Esophagus muscularis mucosa (tissue), 4 donors: ENCODE results near the gene STK16. TPM values are rescaled to one million over a fixed set of nuclear protein-coding genes. Genes with fewer than 3 reads are reported as not detected.

Experiments
- DNase-seq: peaks from one replicate; pipeline ENCODE4 v3.0.0-alpha.2; 2017; ENCODE audit errors: extremely low spot score
- H3K27ac ChIP-seq, 4 donors: fragments of 200-600 bp; sonication (generic); replicated peaks in 1 of 4; 1 replicate in 3 of 4; 2 replicates in 1 of 4; pipeline ENCODE4 v1.5.1; 2016 to 2019; ENCODE audit warnings: mild to moderate bottlenecking in 1 of 4
- H3K27me3 ChIP-seq, 4 donors: fragments of 200-600 bp; sonication (generic); one replicate each; pipeline versions ENCODE4 v1.5.1 to v1.6.0; 2016 to 2019
- H3K36me3 ChIP-seq, 4 donors: fragments of 200-600 bp; sonication (generic); one replicate each; pipeline ENCODE4 v1.5.1; 2016 to 2019
- H3K4me1 ChIP-seq, 4 donors: fragments of 200-600 bp; sonication (generic); one replicate each; pipeline ENCODE4 v1.5.1; 2016 to 2019
- H3K4me3 ChIP-seq, 4 donors: fragments of 200-600 bp; sonication (generic); 1 replicate in 2 of 4; 2 replicates in 2 of 4; pipeline ENCODE4 v1.5.1; 2016 to 2019; ENCODE audit warnings: mild to moderate bottlenecking in 4 of 4, moderate library complexity in 1 of 4
- H3K9me3 ChIP-seq, 4 donors: fragments of 200-600 bp; sonication (generic); 1 replicate in 3 of 4; 2 replicates in 1 of 4; pipeline ENCODE4 v1.5.1; 2016 to 2019
- EP300 ChIP-seq: sonication (generic); formaldehyde crosslinking; IDR thresholded peaks from one replicate; pipeline ENCODE4 v1.6.1; 2017; ENCODE audit warnings: antibody characterized with exemption
- POLR2A ChIP-seq: fragments of 450-650 bp; IDR thresholded peaks from one replicate; pipeline ENCODE4 v1.6.1; 2017; ENCODE audit warnings: antibody characterized with exemption, moderate library complexity, mild to moderate bottlenecking, low read depth
- POLR2AphosphoS5 ChIP-seq, 2 donors: sonication (generic); formaldehyde crosslinking; IDR thresholded peaks; one replicate each; pipeline ENCODE4 v1.6.1; 2017; ENCODE audit warnings: antibody characterized with exemption in 2 of 2
- WGBS: methylation state at CpG from one replicate; pipeline ENCODE4 v1.1.5; 2018; 5-methylcytosine and 5-hydroxymethylcytosine counted together
- intact Hi-C: fragments of 100-400 bp; cut with DNase I; formaldehyde crosslinking; loops from one replicate; pipeline ENCODE4 v1.15.1; 2023
- small RNA-seq, 3 donors: library from RNA; depleted of rRNA; stranded (forward); fragments of <200 nt; gene quantifications; one replicate each; pipeline ENCODE3, GENCODE V24; 2016
- total RNA-seq, 4 donors: library from RNA; depleted of rRNA; stranded (reverse); fragments of >200 nt; gene quantifications; one replicate each; pipeline versions ENCODE4 v1.1.0 to v1.2.1, GENCODE V29; 2016
- TF ChIP-seq, protein P1 (sequence below), 3 experiments: fragments of 200-600 bp in 2 of 3; fragments of 450-650 bp in 1 of 3; sonication (generic) in 2 of 3; IDR thresholded peaks; one replicate each; pipeline ENCODE4 v1.5.1; 2017 to 2019; ENCODE audit warnings: antibody characterized with exemption in 3 of 3, mild to moderate bottlenecking in 2 of 3, moderate library complexity in 1 of 3

STK16 gene
- total RNA-seq, 4 donors from 2014 or later = 12.8 to 21.6 (median 16.7) TPM

DNA sequence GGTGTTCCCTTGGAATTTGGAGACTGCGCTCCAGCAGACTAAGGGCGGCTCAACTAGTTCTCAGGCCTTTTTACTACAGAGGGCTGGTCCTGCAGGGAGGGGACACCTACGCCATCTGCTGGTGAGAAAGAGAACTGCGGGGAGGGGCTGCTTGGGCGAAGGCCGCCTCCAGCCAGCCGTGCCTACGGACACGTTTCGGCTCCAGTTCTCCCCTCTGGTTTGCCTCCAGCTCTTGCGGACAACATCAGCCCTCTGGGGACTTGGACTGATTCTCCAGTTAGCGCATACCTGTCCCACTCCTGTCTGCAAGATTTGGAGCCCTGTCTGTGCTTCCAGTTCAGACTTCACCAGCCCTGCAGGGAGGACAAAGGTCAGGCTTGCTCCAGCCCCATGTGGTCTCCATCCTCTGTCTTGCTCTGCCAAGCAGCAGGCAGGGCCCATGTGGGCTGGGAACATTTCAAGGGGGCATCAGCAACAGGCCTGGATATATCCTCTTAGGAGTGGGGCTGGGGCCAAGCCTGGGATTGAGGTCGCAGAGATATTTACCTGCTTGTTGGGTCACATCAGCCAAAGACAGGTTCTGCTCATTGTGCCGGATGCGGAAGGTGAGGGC is 53.6 kb downstream of the STK16 start:
- intact Hi-C loops = loop anchor here (5.0 to 10.0 kb wide), 2 partner anchors 54 to 83 kb away; partner anchors contain the start of genes GLB1L and STK16
- Histone ChIP-seq H3K36me3 (no peaks in the 10 kb centered on the region), H3K27ac (no peak overlapping the region), H3K27me3 (peaks cover 0 to 35% (median 0%) of the 10 kb centered on the region in 4 donors), H3K4me1 (peaks cover 5 to 22% (median 22%) of the 10 kb centered on the region in 4 donors), H3K9me3 (no peaks in the 10 kb centered on the region), H3K4me3 (no peak overlapping the region)
- WGBS = 27% methylated on average over 14 of the region's 15 CpGs
- peak; percentile 97 for DNase-seq
- TF ChIP-seq, protein P1, sequence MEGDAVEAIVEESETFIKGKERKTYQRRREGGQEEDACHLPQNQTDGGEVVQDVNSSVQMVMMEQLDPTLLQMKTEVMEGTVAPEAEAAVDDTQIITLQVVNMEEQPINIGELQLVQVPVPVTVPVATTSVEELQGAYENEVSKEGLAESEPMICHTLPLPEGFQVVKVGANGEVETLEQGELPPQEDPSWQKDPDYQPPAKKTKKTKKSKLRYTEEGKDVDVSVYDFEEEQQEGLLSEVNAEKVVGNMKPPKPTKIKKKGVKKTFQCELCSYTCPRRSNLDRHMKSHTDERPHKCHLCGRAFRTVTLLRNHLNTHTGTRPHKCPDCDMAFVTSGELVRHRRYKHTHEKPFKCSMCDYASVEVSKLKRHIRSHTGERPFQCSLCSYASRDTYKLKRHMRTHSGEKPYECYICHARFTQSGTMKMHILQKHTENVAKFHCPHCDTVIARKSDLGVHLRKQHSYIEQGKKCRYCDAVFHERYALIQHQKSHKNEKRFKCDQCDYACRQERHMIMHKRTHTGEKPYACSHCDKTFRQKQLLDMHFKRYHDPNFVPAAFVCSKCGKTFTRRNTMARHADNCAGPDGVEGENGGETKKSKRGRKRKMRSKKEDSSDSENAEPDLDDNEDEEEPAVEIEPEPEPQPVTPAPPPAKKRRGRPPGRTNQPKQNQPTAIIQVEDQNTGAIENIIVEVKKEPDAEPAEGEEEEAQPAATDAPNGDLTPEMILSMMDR (IDR thresholded peaks at IDR 0.05) = peak in 2 of 3 experiments; percentile 98 to 99
- TF ChIP-seq POLR2A (no peak), POLR2AphosphoS5 (IDR thresholded peaks at IDR 0.05) (peak; percentile 19 to 72)

DNA sequence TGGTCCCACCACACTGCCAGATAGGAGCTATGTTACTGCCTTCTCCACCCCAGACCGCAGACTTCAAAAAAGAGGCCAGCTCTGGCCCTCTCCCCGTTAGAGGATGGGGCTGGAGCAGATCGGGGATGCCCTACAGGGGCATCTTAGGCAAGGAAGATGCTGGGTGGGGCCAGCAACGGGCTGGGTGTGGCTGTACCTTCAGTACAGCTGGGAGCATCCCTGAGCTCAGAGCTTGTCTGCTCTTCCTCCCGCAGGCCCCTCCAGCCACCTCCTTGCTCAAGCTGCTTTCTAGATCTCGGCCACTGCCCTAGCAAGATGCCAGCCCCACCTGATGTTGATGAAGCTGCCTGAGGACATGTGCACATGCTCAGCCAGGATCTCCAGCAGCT is 54.1 kb downstream of the STK16 start:
- intact Hi-C loops = loop anchor here (5.0 to 10.0 kb wide), 2 partner anchors 55 to 83 kb away; partner anchors contain the start of genes GLB1L and STK16
- no peaks in the 10 kb centered on the region for H3K36me3 ChIP-seq
- H3K4me3 ChIP-seq = no peak overlapping the region
- TF ChIP-seq POLR2A (no peak), EP300 (no peak), POLR2AphosphoS5 (IDR thresholded peaks at IDR 0.05) (no peak)
- TF ChIP-seq, protein P1 (IDR thresholded peaks at IDR 0.05) = no peak
- peaks cover 5 to 17% (median 17%) of the 10 kb centered on the region in 4 donors for H3K4me1 ChIP-seq
- H3K27ac ChIP-seq = no peak overlapping the region
- no peaks in the 10 kb centered on the region for H3K9me3 ChIP-seq
- H3K27me3 ChIP-seq = peaks cover 0 to 35% (median 0%) of the 10 kb centered on the region in 4 donors
- 72% methylated on average over 6 of the region's 6 CpGs for WGBS
- no peak for DNase-seq

Small RNA genes within 50 kb of the gene (small RNA-seq; reads per million reads assigned to genes)
- 0 to 0.51 (median 0) reads per million in 3 donors for gene MIR153-1

Other genes starting within 250 kb of the STK16 start
- gene CFAP65, start 204.0 kb upstream of the STK16 start, total RNA-seq = not detected
- gene IHH, start 184.6 kb upstream of the STK16 start, total RNA-seq = not detected
- 10 to 100 TPM; 15.1 to 24.4 (median 17.8) TPM for gene NHEJ1, start 84.7 kb upstream of the STK16 start, total RNA-seq
- gene SLC23A3, start 75.5 kb upstream of the STK16 start, total RNA-seq = under 1 TPM; 0.23 to 0.58 (median 0.37) TPM
- 10 to 100 TPM; 41.9 to 98.0 (median 61.9) TPM for gene CNPPD1, start 68.6 kb upstream of the STK16 start, total RNA-seq
- 10 to 100 TPM; 44.0 to 69.3 (median 56.3) TPM for gene RETREG2, start 67.2 kb upstream of the STK16 start, total RNA-seq
- 10 to 100 TPM; 27.0 to 50.1 (median 36.9) TPM for gene ZFAND2B, start 38.7 kb upstream of the STK16 start, total RNA-seq
- 10 to 100 TPM; 17.4 to 27.3 (median 19.6) TPM for gene ABCB6, start 26.5 kb upstream of the STK16 start, total RNA-seq
- gene ATG9A, start 15.8 kb upstream of the STK16 start, total RNA-seq = 10 to 100 TPM; 41.5 to 75.3 (median 56.2) TPM
- gene ANKZF1, start 15.7 kb upstream of the STK16 start, total RNA-seq = 10 to 100 TPM; 20.4 to 34.1 (median 27.6) TPM
- gene GLB1L, start within 50 bp of the STK16 start, total RNA-seq = 1 to 10 TPM; 3.3 to 6.4 (median 5.6) TPM
- gene TUBA4B, start 7.8 kb downstream of the STK16 start, total RNA-seq = not detected
- 100 to 1,000 TPM in 1 of 4 donors, 10 to 100 TPM in 3; 44.2 to 132 (median 74.4) TPM for gene TUBA4A, start 8.4 kb downstream of the STK16 start, total RNA-seq
- 10 to 100 TPM; 33.3 to 84.8 (median 50.7) TPM for gene DNAJB2, start 33.9 kb downstream of the STK16 start, total RNA-seq
- 1 to 10 TPM; 2.1 to 6.6 (median 4.1) TPM for gene PTPRN, start 63.9 kb downstream of the STK16 start, total RNA-seq
- gene RESP18, start 87.3 kb downstream of the STK16 start, total RNA-seq = not detected
- gene DNPEP, start 142.4 kb downstream of the STK16 start, total RNA-seq = 100 to 1,000 TPM in 1 of 4 donors, 10 to 100 TPM in 3; 44.9 to 102 (median 61.6) TPM
- gene DES, start 172.9 kb downstream of the STK16 start, total RNA-seq = over 10,000 TPM; 19,781 to 23,770 (median 22,752) TPM
- gene SPEG, start 189.4 kb downstream of the STK16 start, total RNA-seq = 100 to 1,000 TPM; 115 to 251 (median 180) TPM